Upper lobe of left lung (tissue), 6 donors: ENCODE measurements around the gene SMIM27. TPM values are rescaled to one million over a fixed set of nuclear protein-coding genes. Genes with fewer than 3 reads are reported as not detected.
A peak's percentile ranks its signal among the peaks of the same experiment; 100 is the strongest.
"Not testable (repeated sequence)": the region's sequence is repeated elsewhere in the genome, so short reads cannot be mapped to it uniquely, and the experiment has no call there.

Experiments used
- ATAC-seq, 2 donors: fragments of 200-7000 bp; cut with Tn5 transposase; one replicate each; pipeline ENCODE4 v1.9.1; 2022; ENCODE audit warnings: mild to moderate bottlenecking in 2 of 2, moderate library complexity in 2 of 2; ENCODE audit not compliant: low FRiP score in 2 of 2
- DNase-seq, 2 donors: peaks; one replicate each; pipeline ENCODE4 v3.0.0-alpha.2; 2019 to 2020
- H3K27ac ChIP-seq, 4 donors: fragments of 200-600 bp; sonication (generic); one replicate each; pipeline ENCODE4 v1.5.1; 2016 to 2019
- H3K27me3 ChIP-seq, 4 donors: fragments of 200-600 bp; sonication (generic); one replicate each; pipeline ENCODE4 v1.5.1; 2017 to 2019
- H3K36me3 ChIP-seq, 4 donors: fragments of 200-600 bp; sonication (generic); one replicate each; pipeline ENCODE4 v1.5.1; 2016 to 2019
- H3K4me1 ChIP-seq, 4 donors: fragments of 200-600 bp; sonication (generic); one replicate each; pipeline ENCODE4 v1.5.1; 2018 to 2019
- H3K4me3 ChIP-seq, 4 donors: fragments of 200-600 bp; sonication (generic); one replicate each; pipeline ENCODE4 v1.5.1; 2017 to 2019; ENCODE audit warnings: mild to moderate bottlenecking in 2 of 4, moderate library complexity in 1 of 4
- H3K9me3 ChIP-seq, 4 donors: fragments of 200-600 bp; sonication (generic); one replicate each; pipeline ENCODE4 v1.5.1; 2018 to 2019
- EP300 ChIP-seq, 4 donors: sonication (generic); formaldehyde crosslinking; IDR thresholded peaks; one replicate each; pipeline ENCODE4 v1.5.1; 2017; ENCODE audit warnings: antibody characterized with exemption in 4 of 4, control low read depth in 2 of 4
- POLR2A ChIP-seq, 4 donors: fragments of 450-650 bp; IDR thresholded peaks; one replicate each; pipeline ENCODE4 v1.5.1; 2016 to 2017; ENCODE audit warnings: antibody characterized with exemption in 4 of 4, mild to moderate bottlenecking in 2 of 4
- POLR2AphosphoS5 ChIP-seq, 2 donors: sonication (generic); formaldehyde crosslinking; IDR thresholded peaks; one replicate each; pipeline ENCODE4 v1.5.1; 2017; ENCODE audit warnings: antibody characterized with exemption in 2 of 2
- WGBS, 2 donors: methylation state at CpG; one replicate each; pipeline ENCODE4 v1.1.5; 2017 to 2018; 5-methylcytosine and 5-hydroxymethylcytosine counted together
- total RNA-seq, 6 donors: library from RNA; depleted of rRNA in 4 of 6; stranded (reverse); fragments of >200 nt in 4 of 6; gene quantifications; one replicate each; pipeline versions ENCODE4 v1.1.0 to v1.2.1, GENCODE V29; 2016 to 2021
- TF ChIP-seq, protein P1 (sequence below), 6 experiments: fragments of 450-650 bp in 4 of 6; fragments of 200-600 bp in 2 of 6; sonication (generic) in 2 of 6; IDR thresholded peaks; one replicate each; pipeline ENCODE4 v1.5.1; 2016 to 2019; ENCODE audit warnings: antibody characterized with exemption in 6 of 6
- donor health status: DM: no; HTN: no; CAD: no; lungs with moderate emphysema.
- donor health status: DM: no; HTN: yes; CAD: no; lungs with severe emphysema.

The SMIM27 gene
- total RNA-seq, 6 donors from 2014 or later: 2.1 to 14.4 (median 5.5) TPM

DNA sequence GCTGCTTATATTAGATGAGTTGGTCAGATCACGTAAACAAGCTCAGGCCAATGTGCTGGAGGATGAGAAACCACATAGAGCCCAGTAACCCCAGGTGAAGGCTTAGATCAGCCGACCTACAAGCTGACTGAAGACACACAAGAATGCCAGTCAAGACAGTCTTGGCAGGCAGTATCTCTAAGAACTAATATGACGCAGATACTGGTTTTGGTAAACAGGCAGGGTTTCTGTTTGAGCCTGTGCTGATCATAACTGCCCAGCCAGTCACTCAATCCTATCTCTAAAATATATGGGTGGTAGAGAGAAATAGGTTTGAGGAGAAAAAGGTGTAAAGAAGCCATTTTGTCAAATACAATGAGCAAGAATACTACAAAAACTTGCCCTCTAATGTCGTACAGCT is 18.3 kb upstream of the SMIM27 start:
- H3K36me3 ChIP-seq: no peaks in the 10 kb centered on the region
- 92 to 97% methylated on average over 4 of the region's 4 CpGs for WGBS, 2 donors
- DNase-seq (no peak), ATAC-seq (no peak)
- H3K9me3 ChIP-seq: no peaks in the 10 kb centered on the region
- H3K27me3 ChIP-seq: no peaks in the 10 kb centered on the region
- no peak overlapping the region for H3K4me3 ChIP-seq
- H3K27ac ChIP-seq: no peak overlapping the region
- H3K4me1 ChIP-seq: no peaks in the 10 kb centered on the region
- no peak for TF ChIP-seq POLR2A (IDR thresholded peaks at IDR 0.05)

DNA sequence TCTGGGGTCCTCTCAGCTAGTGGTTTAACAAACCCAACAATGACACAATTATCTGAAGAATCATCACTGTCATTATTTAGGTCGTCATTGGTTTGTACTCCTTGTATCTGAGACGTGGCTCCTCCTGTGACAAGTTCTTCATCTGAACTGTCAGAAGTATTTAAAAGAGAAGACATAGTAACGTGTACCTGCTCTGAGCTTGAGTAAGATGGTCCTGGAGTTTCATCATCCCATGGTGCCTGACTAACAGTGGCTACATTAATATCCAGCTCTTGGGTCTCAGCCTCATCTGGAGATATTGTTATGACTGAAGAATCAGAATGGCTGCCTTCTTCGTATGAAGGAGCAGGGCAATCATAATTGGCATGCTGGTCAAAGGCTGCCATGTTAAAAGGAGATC is 9.1 kb upstream of the SMIM27 start:
- no peaks in the 10 kb centered on the region for H3K9me3 ChIP-seq
- no peak overlapping the region for H3K4me3 ChIP-seq
- ATAC-seq (no peak), DNase-seq (no peak)
- WGBS, 2 donors: 89 to 97% methylated on average over 4 of the region's 4 CpGs
- H3K36me3 ChIP-seq: peaks cover 0 to 31% (median 14%) of the 10 kb centered on the region in 4 donors
- no peak overlapping the region for H3K27ac ChIP-seq
- peaks cover 0 to 3% (median 0%) of the 10 kb centered on the region in 4 donors for H3K4me1 ChIP-seq
- TF ChIP-seq EP300 (IDR thresholded peaks at IDR 0.05): no peak
- no peak for TF ChIP-seq POLR2A (IDR thresholded peaks at IDR 0.05)
- TF ChIP-seq, protein P1, sequence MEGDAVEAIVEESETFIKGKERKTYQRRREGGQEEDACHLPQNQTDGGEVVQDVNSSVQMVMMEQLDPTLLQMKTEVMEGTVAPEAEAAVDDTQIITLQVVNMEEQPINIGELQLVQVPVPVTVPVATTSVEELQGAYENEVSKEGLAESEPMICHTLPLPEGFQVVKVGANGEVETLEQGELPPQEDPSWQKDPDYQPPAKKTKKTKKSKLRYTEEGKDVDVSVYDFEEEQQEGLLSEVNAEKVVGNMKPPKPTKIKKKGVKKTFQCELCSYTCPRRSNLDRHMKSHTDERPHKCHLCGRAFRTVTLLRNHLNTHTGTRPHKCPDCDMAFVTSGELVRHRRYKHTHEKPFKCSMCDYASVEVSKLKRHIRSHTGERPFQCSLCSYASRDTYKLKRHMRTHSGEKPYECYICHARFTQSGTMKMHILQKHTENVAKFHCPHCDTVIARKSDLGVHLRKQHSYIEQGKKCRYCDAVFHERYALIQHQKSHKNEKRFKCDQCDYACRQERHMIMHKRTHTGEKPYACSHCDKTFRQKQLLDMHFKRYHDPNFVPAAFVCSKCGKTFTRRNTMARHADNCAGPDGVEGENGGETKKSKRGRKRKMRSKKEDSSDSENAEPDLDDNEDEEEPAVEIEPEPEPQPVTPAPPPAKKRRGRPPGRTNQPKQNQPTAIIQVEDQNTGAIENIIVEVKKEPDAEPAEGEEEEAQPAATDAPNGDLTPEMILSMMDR (IDR thresholded peaks at IDR 0.05): no peak
- TF ChIP-seq POLR2AphosphoS5 (IDR thresholded peaks at IDR 0.05): no peak
- no peaks in the 10 kb centered on the region for H3K27me3 ChIP-seq

DNA sequence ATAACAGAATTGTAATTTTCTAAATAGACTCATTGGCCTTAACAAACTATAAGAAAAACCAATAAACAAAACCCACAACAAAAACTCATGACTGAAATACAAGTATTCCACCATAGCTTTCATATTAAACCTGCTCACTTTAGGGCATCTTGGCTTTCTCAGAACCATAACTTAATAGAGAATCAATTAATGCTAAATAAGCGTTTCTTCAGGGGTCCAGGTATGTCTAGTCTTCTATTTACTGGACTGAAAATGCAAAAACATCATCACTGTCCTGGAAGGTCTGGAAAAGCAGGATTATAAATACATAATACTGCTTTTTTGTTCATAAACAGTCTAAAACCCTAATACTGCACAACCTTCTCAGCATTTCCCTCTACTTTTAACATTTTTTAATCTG is 6.2 kb upstream of the SMIM27 start:
- Histone ChIP-seq H3K36me3 (peaks cover 0 to 24% (median 14%) of the 10 kb centered on the region in 4 donors), H3K27me3 (no peaks in the 10 kb centered on the region), H3K4me1 (peaks cover 10 to 22% (median 15%) of the 10 kb centered on the region in 4 donors), H3K27ac (no peak overlapping the region), H3K9me3 (no peaks in the 10 kb centered on the region), H3K4me3 (no peak overlapping the region)
- 94 to 97% methylated on average over 1 of the region's 1 CpG for WGBS, 2 donors
- DNase-seq (no peak), ATAC-seq (no peak)
- TF ChIP-seq POLR2AphosphoS5 (IDR thresholded peaks at IDR 0.05) (no peak), POLR2A (IDR thresholded peaks at IDR 0.05) (no peak), EP300 (IDR thresholded peaks at IDR 0.05) (no peak)
- TF ChIP-seq, protein P1 (IDR thresholded peaks at IDR 0.05): no peak

DNA sequence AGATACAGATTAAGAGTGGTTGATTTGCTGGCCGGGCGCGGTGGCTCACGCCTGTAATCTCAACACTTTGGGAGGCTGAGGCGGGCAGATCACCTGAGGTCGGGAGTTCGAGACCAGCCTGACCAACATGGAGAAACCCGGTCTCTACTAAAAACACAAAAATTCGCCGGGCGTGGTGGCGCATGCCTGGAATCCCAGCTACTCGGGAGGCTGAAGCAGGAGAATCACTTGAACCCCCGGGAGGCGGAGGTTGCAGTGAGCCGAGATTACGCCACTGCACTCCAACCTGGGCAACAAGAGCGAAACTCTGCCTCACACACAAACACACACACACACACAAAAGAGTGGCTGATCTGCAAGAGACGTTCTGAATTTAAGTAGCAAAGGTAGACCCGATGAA is 3.9 kb upstream of the SMIM27 start:
- not testable (repeated sequence) for H3K4me3 ChIP-seq, ATAC-seq, H3K36me3 ChIP-seq, H3K27me3 ChIP-seq, H3K27ac ChIP-seq, H3K9me3 ChIP-seq
- DNase-seq: peak in 1 of 2 donors; percentile 49
- peaks cover 15 to 29% (median 21%) of the 10 kb centered on the region in 4 donors for H3K4me1 ChIP-seq
- WGBS, 2 donors: 91 to 97% methylated on average over 20 of the region's 20 CpGs

DNA sequence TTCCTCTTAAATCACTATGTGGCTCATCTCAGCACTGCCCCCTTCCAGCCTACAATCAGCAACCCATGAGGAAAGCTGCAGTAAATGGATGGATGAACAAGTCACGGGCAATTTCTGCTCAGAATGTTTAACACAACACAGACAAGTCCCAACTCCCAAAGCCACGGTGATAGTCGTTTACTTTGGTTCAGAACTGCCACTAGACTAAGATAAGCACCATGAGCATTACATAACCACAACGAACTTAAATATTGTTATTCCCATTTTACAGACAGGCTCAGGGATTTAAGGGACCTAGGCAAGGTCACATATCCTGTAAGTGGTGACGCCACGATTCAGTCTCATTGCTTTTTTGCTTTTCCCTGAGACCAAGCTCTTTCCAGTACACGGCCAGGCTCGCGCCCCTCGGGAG is 2.0 kb upstream of the SMIM27 start:
- Histone ChIP-seq H3K27ac (peak overlapping the region; percentile 91 to 98 (median 94)), H3K27me3 (no peaks in the 10 kb centered on the region), H3K4me3 (peak overlapping the region; percentile 59 to 81 (median 74)), H3K4me1 (peaks cover 17 to 32% (median 22%) of the 10 kb centered on the region in 4 donors), H3K36me3 (no peaks in the 10 kb centered on the region), H3K9me3 (no peaks in the 10 kb centered on the region)
- DNase-seq: no peak
- ATAC-seq: no peak
- TF ChIP-seq, protein P1 (IDR thresholded peaks at IDR 0.05): no peak
- TF ChIP-seq EP300 (IDR thresholded peaks at IDR 0.05): no peak
- no peak for TF ChIP-seq POLR2AphosphoS5 (IDR thresholded peaks at IDR 0.05)
- TF ChIP-seq POLR2A (IDR thresholded peaks at IDR 0.05): no peak
- whole genome bisulfite sequencing, 2 donors: 2 to 3% methylated on average over 10 of the region's 10 CpGs

DNA sequence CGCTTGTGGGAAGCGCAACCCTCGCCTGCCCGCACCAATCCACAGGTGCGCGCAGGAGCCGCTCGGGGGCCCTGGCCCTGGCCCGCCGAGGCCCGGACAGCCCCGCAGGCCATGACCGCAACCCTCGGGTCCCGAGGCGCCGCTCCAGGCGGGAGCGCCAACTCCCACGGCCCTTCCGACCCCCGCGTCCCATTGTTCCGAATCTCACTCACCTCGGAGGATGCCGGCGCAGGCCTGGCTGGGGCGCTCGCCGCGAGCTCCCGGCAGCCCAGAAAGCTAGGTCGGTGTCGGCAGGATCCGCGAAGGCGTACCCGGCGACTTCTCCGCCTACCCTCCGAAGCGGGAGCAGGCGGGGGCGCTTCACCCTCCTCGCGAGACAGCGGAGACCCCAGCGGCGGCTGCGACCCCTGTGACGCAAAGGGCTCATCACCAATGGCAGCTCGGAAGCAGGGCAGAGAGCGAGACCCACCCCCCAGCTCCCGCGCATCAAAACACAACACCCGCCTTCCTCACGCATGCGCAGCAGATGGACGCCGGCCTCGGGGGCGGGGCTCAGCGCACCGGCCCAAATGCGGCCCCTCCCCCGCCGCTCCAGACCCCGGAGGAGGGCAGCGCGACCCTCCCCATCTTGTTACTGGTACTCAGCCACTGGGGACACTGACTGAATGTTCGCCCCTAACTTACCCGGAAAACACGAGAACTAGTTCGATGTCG is 1.4 kb upstream of the SMIM27 start:
- TF ChIP-seq POLR2AphosphoS5 (IDR thresholded peaks at IDR 0.05): peak; percentile 30 to 81
- TF ChIP-seq POLR2A (IDR thresholded peaks at IDR 0.05): peak in 2 of 4 donors; percentile 53 to 62
- TF ChIP-seq EP300 (IDR thresholded peaks at IDR 0.05): no peak
- TF ChIP-seq, protein P1 (IDR thresholded peaks at IDR 0.05): no peak
- H3K36me3 ChIP-seq: no peaks in the 10 kb centered on the region
- H3K4me1 ChIP-seq: peaks cover 17 to 29% (median 22%) of the 10 kb centered on the region in 4 donors
- ATAC-seq (peak; percentile 91 to 94), DNase-seq (peak; percentile 95 to 97)
- WGBS, 2 donors: 0 to 1% methylated on average over 22 to 28 of the region's 75 CpGs
- peak overlapping the region; percentile 91 to 98 (median 94) for H3K27ac ChIP-seq
- no peaks in the 10 kb centered on the region for H3K27me3 ChIP-seq
- H3K4me3 ChIP-seq: peak overlapping the region; percentile 59 to 81 (median 74)
- H3K9me3 ChIP-seq: no peaks in the 10 kb centered on the region
